ENCODE measurements around the gene CALML3. TPM values are rescaled to one million over a fixed set of nuclear protein-coding genes. Genes with fewer than 3 reads are reported as not detected.

Gene CALML3
- total and polyA plus RNA-seq, 2 of the 8 experiments (the other 6 are each of a cell fraction or from before 2014, with no cell fraction given), result not detected

- no peak overlapping the region for H3K9ac ChIP-seq (replicated peaks in 1 of 4; ENCODE audit: extremely low read depth in 1 of 4, low read depth in 3 of 4, low read length in 3 of 4)
These were observed 43.6 kb upstream of the CALML3 start for GRCh38 chr10:5481121-5481520.

More at GRCh38 chr10:5481121-5481520, 43.6 kb upstream of the CALML3 start:
- Histone ChIP-seq H3K23me2 (ENCODE audit: low read depth, low read length) (no peaks in the 10 kb centered on the region), H3K14ac (ENCODE audit: insufficient read length) (no peak overlapping the region), H3K27ac (ENCODE audit: low read depth, low read length) (no peak overlapping the region), H2BK5ac (ENCODE audit: low read depth, low read length) (no peak overlapping the region), H3K4me2 (ENCODE audit: insufficient read depth in 1 of 2, low read depth in 2 of 2, low read length in 2 of 2) (no peak overlapping the region), H2BK20ac (ENCODE audit: low read length) (peak overlapping the region; percentile 15; the same call in 1 of the 2 replicates), H3K4ac (replicated peaks; ENCODE audit: insufficient read length, low read depth, low read length) (peak overlapping the region; percentile 70), H4K91ac (replicated peaks; ENCODE audit: insufficient read length, low read length) (peak overlapping the region; percentile 6), H2BK120ac (replicated peaks; ENCODE audit: low read depth, low read length) (no peak overlapping the region), H3K4me1 (replicated peaks in 1 of 4; ENCODE audit: control insufficient read depth in 3 of 4, insufficient read depth in 4 of 4, low read length in 3 of 4) (peaks cover 3 to 16% (median 8%) of the 10 kb centered on the region in 4 experiments), H3K9me3 (ENCODE audit: insufficient read depth in 2 of 2, low read depth in 1 of 2, low read length in 1 of 2) (no peaks in the 10 kb centered on the region), H4K8ac (ENCODE audit: extremely low read depth, insufficient read depth, low read length) (no peak overlapping the region), H3K4me3 (ENCODE audit: extremely low read depth in 1 of 4, insufficient read depth in 2 of 4, low read depth in 3 of 4, low read length in 4 of 4) (no peak overlapping the region), H3K27me3 (replicated peaks in 1 of 4; ENCODE audit: control insufficient read depth in 3 of 4, extremely low read depth in 1 of 4, insufficient read depth in 3 of 4, low read length in 3 of 4) (no peaks in the 10 kb centered on the region), H2AFZ (ENCODE audit: low read length) (no peak overlapping the region), H3K23ac (ENCODE audit: insufficient read length) (no peak overlapping the region), H2BK15ac (ENCODE audit: low read length) (0 out of 2 replicates have a peak overlapping the region, but pooled peaks have one; percentile 5), H2AK5ac (ENCODE audit: low read depth, low read length) (no peak overlapping the region), H3K56ac (replicated peaks; ENCODE audit: insufficient read length, low read depth, low read length) (no peak overlapping the region), H3K79me1 (ENCODE audit: low read depth, low read length) (no peaks in the 10 kb centered on the region), H4K5ac (ENCODE audit: insufficient read length, low read depth, low read length) (no peak overlapping the region), H3K36me3 (ENCODE audit: control insufficient read depth in 2 of 4, insufficient read depth in 4 of 4, low read length in 3 of 4) (no peaks in the 10 kb centered on the region), H4K20me1 (replicated peaks in 1 of 2; ENCODE audit: control insufficient read depth in 1 of 2, insufficient read depth in 2 of 2, low read length in 2 of 2) (no peaks in the 10 kb centered on the region), H3K18ac (ENCODE audit: extremely low read depth, low read length) (no peak overlapping the region), H2BK12ac (ENCODE audit: low read depth, low read length) (peak overlapping the region; percentile 11; the same call in 1 of the 2 replicates), H3K79me2 (ENCODE audit: control insufficient read depth in 1 of 2, insufficient read depth in 2 of 2, low read length in 2 of 2) (no peaks in the 10 kb centered on the region)
- CTCF ChIA-PET (ENCODE audit: partially characterized antibody), result no interaction called here
- 92% methylated on average over 12 of the region's 12 CpGs; no CpG with 5 or more reads in 1 of the 2 experiments for WGBS, 2 experiments (ENCODE audit: extremely low coverage in 1 of 2, insufficient coverage in 1 of 2, insufficient read length in 1 of 2, insufficient replicate concordance in 2 of 2, low coverage in 1 of 2, low lambda C conversion rate in 2 of 2, missing lambda C conversion rate in 1 of 2)
- DNase-seq (ENCODE audit: low read depth in 1 of 2, low spot score in 2 of 2), result no peak
- POLR2A ChIA-PET (ENCODE audit: partially characterized antibody), result no interaction called here
- no peak for FAIRE-seq
- TF ChIP-seq NRF1 (IDR thresholded peaks at IDR 0.05; ENCODE audit: low read depth, low read length) (no peak), EGR1 (IDR thresholded peaks at IDR 0.05; ENCODE audit: borderline replicate concordance, low read depth, low read length) (no peak), KDM4A (IDR thresholded peaks at IDR 0.05; ENCODE audit: low read depth, low read length, severe bottlenecking) (no peak), CTCF (IDR thresholded peaks at IDR 0.05; ENCODE audit: control extremely low read depth in 1 of 3, insufficient read depth in 1 of 3, low read depth in 1 of 3, low read length in 3 of 3) (no peak), SRF (IDR thresholded peaks at IDR 0.05; ENCODE audit: low read depth, low read length) (no peak), CHD1 (IDR thresholded peaks at IDR 0.05; ENCODE audit: low read depth, low read length) (no peak), EZH2 (IDR thresholded peaks at IDR 0.05; ENCODE audit: low read depth, low read length, severe bottlenecking) (no peak), ZNF274 (IDR thresholded peaks at IDR 0.05; ENCODE audit: borderline replicate concordance, extremely low read depth, low read length) (no peak), SUZ12 (IDR thresholded peaks at IDR 0.05; ENCODE audit: low read length) (no peak), SIRT6 (IDR thresholded peaks at IDR 0.05; ENCODE audit: low read length) (no peak), KDM1A (IDR thresholded peaks at IDR 0.05; ENCODE audit: borderline replicate concordance, low read length) (no peak), SP2 (IDR thresholded peaks at IDR 0.05; ENCODE audit: low read length) (no peak)

Measured in H1 (cell line).